Measurements from ENCODE around the gene CHCHD4. TPM values are rescaled to one million over a fixed set of nuclear protein-coding genes. Genes with fewer than 3 reads are reported as not detected.

Gene CHCHD4
- total RNA-seq, 1 experiment from 2014 or later, result 27.5 TPM

- TF ChIP-seq FOXP4 (CRISPR knock-in tag; IDR thresholded peaks at IDR 0.05), result no peak
- TF ChIP-seq ZNF263 (CRISPR knock-in tag; IDR thresholded peaks at IDR 0.05; ENCODE audit: low read depth), result no peak
Measured at GRCh38 chr3:14145236-14145635, 20.6 kb upstream of the CHCHD4 start (continued).

- Mint-ChIP-seq H3K9me3 (no peaks in the 10 kb centered on the region), H3K27ac (peak overlapping the region; percentile 88), H3K27me3 (ENCODE audit: low read depth) (no peaks in the 10 kb centered on the region), H3K36me3 (peaks cover 20% of the 10 kb centered on the region), H3K4me3 (no peak overlapping the region), H3K4me1 (peaks cover 31% of the 10 kb centered on the region)
- POLR2A ChIA-PET, result interaction anchor here (1.1 kb wide), 1 partner anchor 19 kb away, joined by 3 read pairs; no protein-coding TSS in a partner anchor
- CTCF ChIA-PET, result interaction anchor here (0.5 to 3.5 kb wide), 6 partner anchors 11 to 258 kb away, joined by 3 to 24 read pairs (median 4); partner anchors contain the start of genes CHCHD4, SLC6A6 and TMEM43
- DNase-seq (ENCODE audit: low spot score) (no peak), ATAC-seq (peak; percentile 10; the same call in 1 of the 2 replicates)
- TF ChIP-seq NR2C2 (CRISPR knock-in tag; IDR thresholded peaks at IDR 0.05) (no peak), ZNF138 (CRISPR knock-in tag; conservative IDR thresholded peaks at IDR 0.05) (no peak), ZMAT4 (CRISPR knock-in tag; IDR thresholded peaks at IDR 0.05) (no peak), CBFB (CRISPR knock-in tag; IDR thresholded peaks at IDR 0.05; ENCODE audit: low read depth) (no peak), HMGA2 (CRISPR knock-in tag; IDR thresholded peaks at IDR 0.05) (no peak), ATF1 (CRISPR knock-in tag; IDR thresholded peaks at IDR 0.05) (no peak), FOXP4 (CRISPR knock-in tag; IDR thresholded peaks at IDR 0.05) (no peak), HMGXB4 (CRISPR knock-in tag; IDR thresholded peaks at IDR 0.05) (no peak), PREB (CRISPR knock-in tag; IDR thresholded peaks at IDR 0.05; ENCODE audit: borderline replicate concordance) (no peak), JAZF1 (CRISPR knock-in tag; IDR thresholded peaks at IDR 0.05) (no peak), ATF2 (CRISPR knock-in tag; IDR thresholded peaks at IDR 0.05; ENCODE audit: borderline replicate concordance, low read depth) (no peak), SMAD3 (CRISPR knock-in tag; IDR thresholded peaks at IDR 0.05; ENCODE audit: borderline replicate concordance) (no peak), GRHL2 (CRISPR knock-in tag; IDR thresholded peaks at IDR 0.05; ENCODE audit: insufficient replicate concordance, severe bottlenecking) (no peak), RELA (CRISPR knock-in tag; IDR thresholded peaks at IDR 0.05; ENCODE audit: borderline replicate concordance) (no peak), ETV6 (CRISPR knock-in tag; IDR thresholded peaks at IDR 0.05) (no peak), CREM (CRISPR knock-in tag; IDR thresholded peaks at IDR 0.05) (no peak), ZBTB21 (CRISPR knock-in tag; IDR thresholded peaks at IDR 0.05; ENCODE audit: borderline replicate concordance) (no peak), AFF4 (CRISPR knock-in tag; IDR thresholded peaks at IDR 0.05; ENCODE audit: borderline replicate concordance) (no peak)
Measured at GRCh38 chr3:14144423-14145075, 19.9 kb upstream of the CHCHD4 start.
